NCI-H526 treated with DMSO at 0.1 percent for 48 hours (cell line): ENCODE data around the gene FGF3.

Experiments
- DNase-seq: peaks from one replicate; lab custom pipeline; 2025; lab: John Stamatoyannopoulos, UW

Gene FGF3

DNA sequence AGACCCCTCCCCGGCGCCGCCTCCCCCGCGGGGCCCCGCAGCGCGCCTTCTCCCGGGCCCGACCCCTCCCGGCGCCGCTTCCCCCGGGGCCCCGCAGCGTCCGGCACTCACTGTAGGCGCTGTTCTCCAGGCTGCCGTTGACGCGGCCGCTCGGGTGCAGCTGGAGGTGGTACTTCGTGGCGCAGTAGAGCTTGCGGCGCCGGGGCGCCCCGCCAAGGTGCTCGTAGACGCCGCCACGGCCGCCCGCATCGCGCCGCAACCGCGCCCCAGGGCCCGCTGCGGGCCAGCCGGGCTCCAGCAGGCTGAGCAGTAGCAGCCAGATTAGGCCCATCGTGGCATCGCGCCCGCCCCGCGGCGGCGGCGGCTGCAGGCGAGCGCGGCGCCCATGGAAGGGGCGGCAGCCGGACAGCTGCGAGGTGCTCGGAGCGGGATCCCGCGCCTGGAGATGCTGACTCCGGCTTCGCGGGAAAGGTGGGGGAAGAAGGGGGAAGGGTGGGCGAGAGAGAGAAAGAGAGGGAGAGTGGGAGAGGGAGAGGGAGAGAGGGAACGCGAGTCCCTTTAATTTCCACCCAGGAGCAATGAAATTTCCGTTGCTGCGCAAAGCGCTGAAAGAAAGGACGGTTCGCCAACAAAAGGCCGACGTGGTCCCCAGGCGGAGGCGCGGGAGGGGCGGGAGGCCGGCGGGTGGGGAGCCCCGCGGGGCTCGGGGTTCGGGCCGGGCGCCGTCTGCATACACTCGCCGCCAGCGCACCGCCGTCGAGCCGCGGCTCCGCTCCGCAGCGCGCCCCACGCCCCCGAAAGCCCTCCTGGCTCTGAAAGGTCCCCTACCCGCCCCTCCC is at the start of gene FGF3:
Gene FGF3 (minus strand): TSS at position 814 of the 839 bp plus-strand sequence. CDS start 483 bp downstream, at position 331.
- DNase-seq, result no peak

DNA sequence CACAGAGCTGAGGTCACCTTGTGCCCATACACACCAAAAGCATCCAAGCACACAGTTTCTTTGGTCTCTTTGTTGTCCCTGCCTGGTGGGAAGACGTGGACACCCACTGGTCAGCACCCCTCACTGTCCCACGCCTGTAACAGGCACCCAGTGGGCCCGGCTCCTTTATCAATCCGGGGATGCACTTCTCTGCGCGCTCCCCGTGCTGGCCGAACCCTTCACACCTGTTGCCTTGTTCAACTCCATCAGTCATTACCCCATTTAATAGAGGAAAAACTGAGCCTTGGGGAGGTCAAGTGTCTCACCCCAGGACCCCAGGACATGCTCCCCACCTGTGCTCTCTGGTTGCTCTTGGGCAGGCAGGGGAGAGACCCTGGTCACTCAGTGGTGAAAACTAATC is 49.7 kb upstream of the FGF3 start:
- no peak for DNase-seq

DNA sequence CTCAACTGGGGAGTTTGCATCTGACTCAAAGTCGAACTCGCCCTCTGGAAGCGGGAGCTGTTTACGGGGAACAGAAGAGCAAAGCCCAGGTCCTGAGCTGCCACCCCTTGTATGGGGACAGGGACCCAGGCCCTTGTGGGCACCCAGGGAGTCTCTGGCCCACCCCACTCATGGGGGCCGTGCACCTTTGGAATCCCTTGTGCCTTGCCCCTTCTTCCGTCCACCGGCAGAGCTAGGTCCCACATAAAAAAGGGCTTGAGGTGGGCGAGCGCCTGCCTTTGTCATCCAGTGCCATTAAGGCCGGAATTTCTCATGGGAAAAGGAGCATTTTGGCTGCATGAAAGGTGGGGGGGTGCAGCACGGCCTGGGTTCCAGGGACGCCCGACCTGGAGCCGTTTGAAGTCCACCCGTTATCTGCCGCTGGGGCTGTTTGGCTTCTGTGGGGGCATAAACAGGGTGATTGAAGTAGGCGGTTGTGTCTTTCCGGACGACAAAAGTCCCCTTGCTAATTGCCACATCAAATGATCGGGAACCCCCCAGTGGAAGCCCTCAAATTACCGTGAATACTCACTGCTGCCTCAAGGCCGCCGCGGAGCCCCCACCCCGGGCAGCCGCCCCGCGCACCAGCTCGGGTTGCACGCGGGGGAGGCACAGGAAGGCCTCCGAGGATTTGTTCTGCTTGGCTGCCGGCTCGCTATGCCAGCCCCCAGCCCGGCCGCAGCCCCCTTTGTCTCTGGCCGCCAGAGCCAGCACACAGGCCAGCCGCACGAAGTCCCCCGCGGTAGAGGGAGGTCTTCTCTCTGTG is 49.0 kb upstream of the FGF3 start:
- DNase-seq, result no peak

DNA sequence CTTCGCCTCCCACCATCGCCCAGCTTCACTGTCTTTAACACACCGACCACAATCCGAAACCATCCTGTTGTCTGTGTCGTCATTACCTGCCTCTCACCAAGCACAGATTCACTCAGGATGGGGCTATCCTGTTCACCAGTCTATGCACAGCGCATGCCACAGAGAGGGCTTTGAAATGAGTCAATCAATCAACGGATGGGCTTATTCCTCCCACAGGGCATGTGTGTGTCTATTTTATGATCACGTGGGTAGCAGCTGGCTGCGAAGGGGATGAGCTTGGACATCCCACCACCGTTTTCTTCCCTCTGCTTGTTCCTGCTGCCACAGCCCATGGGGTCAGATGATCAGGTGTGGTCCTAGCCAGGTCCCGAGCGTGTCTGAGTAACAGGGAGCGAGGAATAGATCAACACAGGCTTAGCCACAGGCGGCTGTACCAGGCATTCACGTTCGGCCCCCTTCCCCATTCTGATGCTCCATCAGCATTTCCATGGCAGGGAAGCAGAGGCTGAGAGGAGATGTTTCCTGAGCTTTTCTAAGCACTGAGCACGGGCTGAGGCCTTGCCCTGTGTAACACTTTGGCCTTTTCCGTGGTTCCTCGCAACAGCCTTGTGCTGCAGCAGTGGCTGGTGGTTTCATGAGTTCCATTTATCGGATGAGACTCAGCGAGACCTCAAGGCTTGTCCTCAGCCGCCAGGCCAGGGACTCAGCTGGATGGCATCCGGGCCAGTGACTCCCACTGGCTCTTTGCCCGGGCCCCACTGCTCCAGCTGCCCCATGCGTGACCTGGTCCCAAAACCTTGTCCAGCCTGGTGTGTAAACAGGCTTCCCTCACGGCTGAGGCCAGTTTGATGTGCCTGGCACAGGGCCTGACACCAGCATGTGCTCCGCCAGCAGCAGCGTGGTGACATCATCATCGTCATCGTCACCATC is 48.1 kb upstream of the FGF3 start:
- no peak for DNase-seq

DNA sequence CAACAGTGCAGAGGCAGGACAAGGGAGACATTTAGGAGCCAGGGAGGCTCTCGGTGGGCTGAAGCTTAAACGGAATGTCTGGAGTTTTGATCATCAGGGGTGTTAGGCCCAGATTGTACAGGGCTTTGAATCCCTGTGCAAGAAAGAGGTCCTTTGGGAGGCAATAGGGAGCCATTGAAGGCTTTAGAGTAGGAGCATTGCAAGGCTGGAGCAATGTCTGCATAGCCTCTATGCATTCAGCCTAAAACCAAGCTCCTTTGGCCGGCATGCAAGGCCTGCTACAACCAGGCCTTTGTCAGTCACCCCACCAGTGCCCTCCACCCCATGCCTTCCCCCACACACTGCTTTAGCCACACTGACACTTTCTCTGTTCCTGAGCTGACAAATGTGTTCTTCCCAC is 47.4 kb upstream of the FGF3 start:
- no peak for DNase-seq

DNA sequence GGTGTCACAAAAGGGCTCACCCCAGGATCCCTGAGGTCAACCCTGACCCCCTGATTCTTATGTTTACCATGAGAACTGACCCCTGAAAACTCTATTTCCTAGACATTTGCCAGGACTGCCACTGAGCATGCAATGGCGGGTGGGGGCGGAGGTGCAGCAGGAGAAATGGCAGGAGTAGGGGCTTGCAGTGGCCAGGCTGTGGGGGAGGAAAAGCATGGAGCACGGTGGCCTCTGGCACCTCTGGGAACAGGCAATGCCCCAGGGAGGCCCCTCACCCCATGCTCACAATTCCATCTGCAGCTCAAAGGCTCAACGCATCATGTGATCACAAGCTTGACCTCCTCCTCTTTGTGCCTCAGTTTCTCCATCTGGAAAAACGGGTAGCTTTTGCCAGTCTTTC is 46.5 kb upstream of the FGF3 start:
- DNase-seq, result no peak

DNA sequence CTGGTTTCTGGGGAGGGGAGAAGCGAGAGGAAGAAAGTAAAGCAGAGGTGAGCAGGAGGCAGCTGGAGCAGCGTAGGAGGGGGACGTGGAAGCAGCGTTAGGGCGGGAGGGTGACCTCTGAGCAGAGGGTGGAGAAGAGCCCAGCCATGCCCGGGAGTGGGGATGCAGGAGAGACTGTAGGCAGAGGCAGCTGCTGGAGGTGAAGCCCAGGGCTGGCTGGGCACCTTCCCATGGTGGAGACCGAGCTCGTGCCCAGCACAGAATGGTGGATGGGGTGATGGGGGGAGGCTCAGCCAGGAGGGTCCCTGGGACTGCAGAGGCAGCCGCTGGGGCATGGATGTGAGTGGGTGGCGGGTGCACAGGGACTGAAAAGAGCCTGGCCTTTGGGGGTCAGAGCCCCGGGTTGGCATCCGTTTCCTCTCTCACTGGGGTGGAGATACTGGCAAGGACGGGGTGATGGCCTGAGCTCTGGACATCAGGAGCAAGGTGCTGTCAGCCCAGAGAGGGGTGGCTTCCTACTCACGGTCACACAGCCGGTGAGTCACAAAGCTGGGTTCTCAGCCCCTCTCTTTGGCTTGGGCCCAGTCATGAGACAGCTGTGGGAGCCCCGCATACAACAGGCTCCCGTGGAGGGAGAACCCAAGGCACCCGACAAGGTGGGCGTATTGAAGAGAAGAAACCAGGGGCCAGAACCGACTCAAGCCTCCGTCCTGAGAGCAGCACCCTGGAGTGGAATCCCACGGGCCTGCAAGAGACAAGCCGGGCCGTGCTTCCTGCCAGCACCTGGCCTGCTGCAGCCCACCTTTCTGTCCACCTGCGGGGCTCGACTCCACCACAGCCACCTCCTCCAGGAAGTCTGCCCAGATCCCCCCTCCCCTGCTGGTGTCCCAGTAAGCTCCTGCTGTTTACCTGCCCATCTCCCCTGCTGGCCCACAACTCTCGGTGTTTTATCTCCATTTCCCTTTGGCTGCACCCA is 45.8 kb upstream of the FGF3 start:
- DNase-seq, result no peak

DNA sequence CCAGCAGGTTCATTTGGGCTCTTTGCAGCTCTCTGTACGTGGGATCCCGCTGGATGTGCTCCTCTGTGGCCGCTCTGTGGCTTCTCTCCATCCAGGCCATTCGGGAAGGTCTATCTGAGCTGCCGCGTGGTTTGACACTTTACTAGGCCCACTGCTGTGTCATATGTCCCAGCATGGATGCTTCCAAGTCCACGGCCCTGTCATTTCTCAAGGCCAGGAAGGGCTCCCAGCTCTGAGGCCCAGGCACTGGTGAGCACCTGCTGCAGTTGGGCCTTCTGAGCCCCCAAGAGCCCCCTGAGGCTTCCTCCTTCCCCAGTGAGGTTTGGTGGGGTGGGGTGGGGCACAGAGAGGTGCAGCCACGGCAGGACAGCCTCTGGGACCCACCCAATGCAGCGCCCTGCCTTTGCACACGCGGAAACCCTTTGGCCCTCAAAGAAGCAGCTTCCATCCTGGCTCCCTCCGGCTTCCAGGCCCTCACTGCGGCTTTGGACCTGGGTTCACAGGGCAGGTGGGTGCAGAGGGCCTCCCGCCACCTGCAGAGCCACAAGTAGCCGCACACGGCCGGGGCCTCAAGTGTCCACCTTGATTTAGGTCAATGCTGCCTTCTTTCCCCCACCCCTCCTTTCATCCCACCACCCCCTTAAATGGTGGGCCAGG is 44.5 kb upstream of the FGF3 start:
- DNase-seq, result no peak

DNA sequence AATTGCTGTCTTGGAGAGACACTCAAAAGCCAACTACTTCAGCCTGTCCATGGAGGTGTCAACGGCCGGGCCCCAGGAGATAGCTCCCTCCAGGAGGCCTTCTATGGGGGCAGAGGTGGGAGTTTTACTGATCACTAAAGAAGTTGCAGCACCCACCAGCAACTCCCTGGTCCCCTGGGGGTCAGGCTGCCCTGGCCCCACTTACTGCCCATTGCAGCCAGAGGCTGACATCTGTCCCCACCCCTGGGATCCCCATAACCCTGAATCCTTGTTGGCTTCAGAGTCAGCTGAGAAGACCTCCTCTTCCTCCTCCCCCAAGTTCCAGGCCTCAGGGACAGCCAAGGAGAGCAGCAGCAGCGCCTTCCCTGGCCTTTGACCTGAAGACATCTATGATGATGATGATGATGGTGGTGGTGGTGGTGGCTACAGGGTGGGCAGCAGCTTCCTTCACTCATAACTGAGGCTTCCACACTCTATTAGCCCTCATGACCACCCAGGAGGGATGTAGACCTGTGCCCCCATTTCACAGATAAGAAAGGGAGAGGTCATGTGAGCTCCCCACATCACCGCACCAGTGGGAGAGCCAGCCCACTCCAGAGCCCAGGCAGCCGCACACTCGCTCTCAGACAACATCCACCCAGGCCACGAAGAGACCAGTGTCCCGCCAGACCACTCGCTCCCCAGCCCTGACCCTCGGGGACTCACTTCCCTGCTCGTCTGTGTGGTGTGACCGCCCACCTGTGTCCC is 43.8 kb upstream of the FGF3 start:
- DNase-seq, result no peak

DNA sequence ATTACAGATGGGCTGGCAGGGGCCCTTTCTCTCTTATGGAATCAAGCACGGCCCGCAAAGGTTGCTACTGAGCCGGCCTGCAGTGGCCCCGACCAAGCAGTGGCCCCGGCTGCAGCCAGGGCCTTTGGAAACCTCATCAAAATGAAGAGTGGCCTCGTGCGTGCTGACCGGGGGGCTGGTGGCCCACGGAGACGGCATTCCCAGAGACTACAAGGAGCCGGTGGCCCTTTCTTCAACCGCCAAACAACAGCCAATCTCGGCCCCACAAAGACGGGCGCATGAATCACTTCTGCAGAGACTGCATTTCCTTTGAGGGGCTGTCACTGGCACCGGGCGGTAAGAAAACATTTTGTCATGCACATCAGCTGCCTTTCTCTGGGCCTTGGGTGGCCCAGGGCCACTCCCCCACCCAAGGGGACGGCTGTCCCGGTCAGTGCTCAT is 43.1 kb upstream of the FGF3 start:
- no peak for DNase-seq

DNA sequence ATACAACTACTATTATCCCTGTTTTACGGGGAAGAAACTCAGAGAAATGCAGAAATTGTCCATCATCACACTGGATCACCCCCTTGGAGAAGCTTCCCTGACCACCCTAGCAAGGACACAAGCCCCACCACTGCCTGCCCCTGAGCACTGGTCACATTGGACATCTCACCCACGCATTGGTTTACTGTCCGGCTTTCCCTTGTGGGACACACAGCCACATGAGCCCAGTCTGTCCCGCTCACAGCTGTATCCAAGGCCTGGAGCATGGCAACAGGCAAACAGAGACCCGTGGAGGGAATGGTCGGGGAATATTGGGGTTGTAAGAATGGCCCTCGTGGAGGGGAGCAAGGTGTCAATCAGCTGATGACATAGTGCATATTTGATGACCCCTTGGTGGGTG is 42.7 kb upstream of the FGF3 start:
- DNase-seq, result no peak

DNA sequence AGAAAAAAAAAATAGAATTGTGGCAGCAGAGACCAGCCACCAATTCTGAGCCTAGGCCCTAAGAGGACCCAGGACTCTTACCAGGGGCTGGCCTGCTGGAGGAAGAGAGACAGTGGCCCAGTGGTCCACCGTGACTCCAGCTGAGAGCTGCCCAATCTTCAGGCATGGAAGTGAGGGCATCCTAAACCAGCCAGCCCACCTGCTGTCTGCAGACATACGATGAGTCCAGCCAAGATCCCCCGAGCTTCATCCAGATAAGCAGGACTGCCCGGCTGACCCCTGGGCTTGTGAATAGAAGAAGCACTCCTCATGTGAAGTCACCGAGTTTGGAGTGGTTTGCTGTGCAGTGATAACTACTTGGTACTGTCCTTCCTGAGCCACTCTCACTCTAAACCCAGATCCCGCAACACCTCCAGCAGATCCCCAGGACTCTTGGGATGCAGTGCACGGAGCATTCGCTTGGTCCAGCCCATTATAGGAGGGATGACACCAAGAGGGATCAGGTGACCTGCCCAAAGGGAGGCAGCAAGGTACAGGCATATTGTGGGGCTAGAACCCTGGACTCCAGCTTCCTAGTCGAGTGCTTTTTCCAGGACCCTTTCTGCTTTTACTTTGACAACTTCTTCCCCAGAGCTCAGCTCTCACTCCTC is 41.7 kb upstream of the FGF3 start:
- no peak for DNase-seq

DNA sequence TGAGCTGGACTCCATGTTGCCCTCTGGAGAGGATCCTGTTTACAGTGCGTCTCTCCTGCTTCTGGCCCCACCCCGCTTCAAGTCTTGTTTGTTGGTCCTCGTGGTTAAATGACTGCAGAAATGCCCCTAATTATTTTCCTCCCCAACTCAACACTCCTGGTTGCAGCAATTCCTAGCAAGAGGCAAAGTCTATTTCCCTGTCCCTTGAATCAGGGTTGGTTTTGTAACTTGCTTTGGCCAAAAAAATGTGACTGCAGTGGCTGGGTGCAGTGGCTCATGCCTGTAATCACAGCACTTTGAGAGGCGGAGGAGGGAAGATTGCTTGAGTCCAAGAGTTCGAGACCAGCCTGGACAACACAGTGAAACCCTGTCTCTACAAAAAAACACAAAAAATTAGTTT is 41.0 kb upstream of the FGF3 start:
- DNase-seq, result no peak

DNA sequence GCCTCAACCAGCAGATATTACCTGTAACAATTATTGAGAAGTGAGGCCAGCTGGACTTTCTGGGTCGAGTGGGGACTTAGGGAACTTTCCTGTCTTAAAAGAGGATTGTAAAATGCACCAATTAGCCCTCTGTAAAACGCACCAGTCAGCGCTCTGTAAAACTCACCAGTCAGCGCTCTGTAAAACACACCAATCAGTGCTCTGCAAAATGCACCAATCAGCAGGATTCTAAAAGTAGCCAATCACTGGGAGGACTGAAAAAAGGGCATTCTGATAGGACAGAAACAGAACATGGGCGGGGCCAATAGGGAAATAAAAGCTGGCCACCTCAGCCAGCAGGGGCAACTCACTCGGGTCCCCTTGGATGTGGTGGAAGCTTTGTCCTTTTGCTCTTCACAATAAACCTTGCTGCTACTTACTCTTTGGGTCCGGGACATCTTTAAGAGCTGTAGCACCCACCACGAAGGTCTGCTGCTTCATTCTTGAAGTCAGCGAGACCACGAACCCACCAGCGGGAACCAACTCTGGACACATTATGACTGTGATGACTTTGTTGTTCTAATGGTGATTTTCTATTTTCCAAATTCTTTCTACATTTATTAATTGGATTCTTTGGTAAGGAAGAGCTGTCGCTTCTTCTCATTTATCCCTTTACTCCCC is 40.2 kb upstream of the FGF3 start:
- DNase-seq, result no peak

DNA sequence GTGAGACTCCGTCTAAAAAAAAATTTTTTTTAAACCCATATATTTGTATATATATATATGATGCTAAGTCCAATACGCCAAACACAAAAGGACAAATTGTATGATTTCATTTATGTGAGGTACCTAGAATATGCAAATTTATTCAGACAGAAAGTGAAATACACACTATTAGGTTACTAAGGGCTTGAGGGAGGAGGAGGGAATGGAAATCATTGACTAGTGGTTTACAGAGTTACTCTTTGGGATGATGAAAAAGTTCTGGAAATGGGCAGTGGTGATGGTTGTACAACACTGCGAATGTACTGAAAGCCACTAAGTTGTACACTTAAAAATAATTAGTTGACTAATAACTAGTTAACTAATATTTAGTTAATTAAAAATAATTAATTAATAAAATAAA is 36.2 kb upstream of the FGF3 start:
- no peak for DNase-seq

DNA sequence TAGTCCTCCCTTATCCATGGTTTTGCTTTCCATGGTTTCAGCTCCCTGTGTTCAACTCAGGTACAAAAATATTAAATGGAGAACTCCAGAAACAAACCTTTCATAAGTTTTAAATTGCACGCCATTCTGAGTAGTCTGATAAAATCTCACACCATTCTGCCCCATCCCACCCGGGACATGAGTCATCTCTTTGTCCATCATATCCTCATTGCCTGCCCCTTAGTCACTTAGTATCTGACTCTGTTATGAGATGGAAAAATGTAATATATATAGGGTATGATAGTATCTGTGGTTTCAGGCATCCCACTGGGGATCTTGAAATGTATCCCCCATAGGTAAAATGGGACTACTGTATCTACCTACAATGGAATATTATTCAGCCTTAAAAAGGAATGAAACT is 35.5 kb upstream of the FGF3 start:
- DNase-seq, result no peak

DNA sequence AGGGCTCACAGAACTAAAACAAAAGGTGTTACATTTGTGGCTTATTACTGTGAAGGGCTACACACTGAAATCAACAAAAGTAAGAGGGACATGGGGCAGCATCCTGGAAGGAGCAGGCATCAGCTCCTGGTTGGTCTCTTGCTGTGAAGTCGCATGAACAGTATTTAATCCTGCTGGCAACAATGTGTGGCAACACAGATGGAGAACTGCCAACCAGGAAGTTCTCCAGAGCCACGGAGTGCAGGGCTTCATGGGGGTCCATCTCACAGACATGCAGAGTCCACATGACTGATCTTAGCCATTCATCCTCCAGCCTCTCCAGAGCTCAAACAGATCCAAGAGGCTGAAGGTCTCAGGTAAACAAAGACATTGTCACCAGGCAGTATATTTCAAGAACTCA is 32.8 kb upstream of the FGF3 start:
- no peak for DNase-seq

DNA sequence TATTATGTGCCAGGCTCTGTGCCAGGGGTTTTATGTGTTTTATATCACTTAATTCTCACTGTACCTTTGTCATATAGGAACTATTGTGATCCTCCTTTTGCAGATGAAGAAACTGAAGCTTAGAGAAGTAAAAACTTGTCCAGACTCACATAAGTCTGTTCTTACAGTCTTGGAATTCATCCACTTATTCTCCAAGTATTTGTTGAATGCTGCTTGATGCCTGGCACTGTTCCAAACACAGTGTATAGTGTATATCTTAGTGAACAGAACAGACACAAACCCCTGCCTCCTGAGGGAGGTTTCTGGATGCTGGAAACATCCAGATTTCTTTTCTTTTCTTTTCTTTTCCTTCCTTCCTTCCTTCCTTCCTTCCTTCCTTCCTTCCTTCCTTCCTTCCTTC is 29.0 kb upstream of the FGF3 start:
- no peak for DNase-seq

DNA sequence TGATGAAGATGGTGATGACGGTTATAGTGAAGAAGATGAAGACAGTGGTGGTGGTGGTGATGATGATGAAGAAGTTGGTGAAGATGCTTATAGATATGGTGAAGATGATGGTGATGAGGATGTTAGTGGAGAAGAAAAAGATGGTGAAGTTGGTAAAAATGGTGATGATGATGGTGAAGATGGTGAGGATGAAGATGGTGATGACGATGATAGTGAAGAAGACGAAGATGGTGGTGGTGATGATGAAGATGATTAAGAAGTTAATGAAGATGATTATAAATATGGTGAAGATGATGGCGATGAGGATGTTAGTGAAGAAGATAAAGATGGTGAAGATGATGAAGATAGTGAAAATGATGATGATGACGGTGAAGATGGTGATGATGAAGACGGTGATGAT is 25.2 kb upstream of the FGF3 start:
- no peak for DNase-seq
